Measurements from ENCODE around the gene ARSJ.

Gene ARSJ

GRCh38 chr4:113987382-113987941, 8.0 kb upstream of the ARSJ start:
- DNase-seq (ENCODE audit: low read depth in 2 of 2) = no peak

- DNase-seq (ENCODE audit: low read depth in 2 of 2) = no peak
Measured at GRCh38 chr4:113982181-113982580, 2.7 kb upstream of the ARSJ start.

- no peak for DNase-seq (ENCODE audit: low read depth in 2 of 2)
Measured at GRCh38 chr4:113981591-113981990, 2.1 kb upstream of the ARSJ start.

GRCh38 chr4:113979905-113980615, 613 bp upstream of the ARSJ start:
- DNase-seq (ENCODE audit: low read depth in 2 of 2) = no peak

GRCh38 chr4:113978561-113979147, 793 bp downstream of the ARSJ start:
- DNase-seq (ENCODE audit: low read depth in 2 of 2) = no peak

GRCh38 chr4:113978105-113978504, 1.3 kb downstream of the ARSJ start:
- no peak for DNase-seq (ENCODE audit: low read depth in 2 of 2)

GRCh38 chr4:113977526-113977855, 2.0 kb downstream of the ARSJ start:
- no peak for DNase-seq (ENCODE audit: low read depth in 2 of 2)

GRCh38 chr4:113976741-113977525, 2.5 kb downstream of the ARSJ start:
- no peak for DNase-seq (ENCODE audit: low read depth in 2 of 2)

GRCh38 chr4:113975578-113975977, 3.9 kb downstream of the ARSJ start:
- DNase-seq (ENCODE audit: low read depth in 2 of 2) = no peak

GRCh38 chr4:113974467-113974866, 5.0 kb downstream of the ARSJ start:
- DNase-seq (ENCODE audit: low read depth in 2 of 2) = no peak

- DNase-seq (ENCODE audit: low read depth in 2 of 2) = no peak
Measured at GRCh38 chr4:113973345-113973744, 6.1 kb downstream of the ARSJ start.

- DNase-seq (ENCODE audit: low read depth in 2 of 2) = no peak
Measured at GRCh38 chr4:113972781-113973180, 6.7 kb downstream of the ARSJ start.

GRCh38 chr4:113971706-113972360, 7.6 kb downstream of the ARSJ start:
- DNase-seq (ENCODE audit: low read depth in 2 of 2) = no peak

- no peak for DNase-seq (ENCODE audit: low read depth in 2 of 2)
Measured at GRCh38 chr4:113969709-113970334, 9.6 kb downstream of the ARSJ start.

GRCh38 chr4:113968473-113968872, 11.0 kb downstream of the ARSJ start:
- no peak for DNase-seq (ENCODE audit: low read depth in 2 of 2)

- no peak for DNase-seq (ENCODE audit: low read depth in 2 of 2)
Measured at GRCh38 chr4:113967687-113968086, 11.8 kb downstream of the ARSJ start.

- no peak for DNase-seq (ENCODE audit: low read depth in 2 of 2)
Measured at GRCh38 chr4:113962719-113963265, 16.7 kb downstream of the ARSJ start.

- DNase-seq (ENCODE audit: low read depth in 2 of 2) = no peak
Measured at GRCh38 chr4:113962016-113962347, 17.5 kb downstream of the ARSJ start.

GRCh38 chr4:113960684-113961321, 18.6 kb downstream of the ARSJ start:
- DNase-seq (ENCODE audit: low read depth in 2 of 2) = no peak

- DNase-seq (ENCODE audit: low read depth in 2 of 2) = no peak
Measured at GRCh38 chr4:113959539-113959937, 19.9 kb downstream of the ARSJ start.
